G401 (cell line): Measurements from ENCODE around the gene KIF16B. TPM values are rescaled to one million over a fixed set of nuclear protein-coding genes. Genes with fewer than 3 reads are reported as not detected.

Experiments used
- DNase-seq: peaks from one replicate; pipeline ENCODE4 v3.0.0-alpha.2; 2015; ENCODE audit warnings: low spot score
- in situ Hi-C: cut with HindIII; loops from 2 replicates; pipeline ENCODE4 v1.10.0; 2016; ENCODE audit warnings: low sequenced_read_pairs, mixed read lengths
- total RNA-seq: library from RNA; depleted of rRNA; stranded (reverse); fragments of >200 nt; shearing (Covaris generic); gene quantifications from 2 replicates; pipeline ENCODE4 v1.2.3, GENCODE V29; 2014

The KIF16B gene
- total RNA-seq, 1 experiment from 2014 or later = 23.7 TPM

DNA sequence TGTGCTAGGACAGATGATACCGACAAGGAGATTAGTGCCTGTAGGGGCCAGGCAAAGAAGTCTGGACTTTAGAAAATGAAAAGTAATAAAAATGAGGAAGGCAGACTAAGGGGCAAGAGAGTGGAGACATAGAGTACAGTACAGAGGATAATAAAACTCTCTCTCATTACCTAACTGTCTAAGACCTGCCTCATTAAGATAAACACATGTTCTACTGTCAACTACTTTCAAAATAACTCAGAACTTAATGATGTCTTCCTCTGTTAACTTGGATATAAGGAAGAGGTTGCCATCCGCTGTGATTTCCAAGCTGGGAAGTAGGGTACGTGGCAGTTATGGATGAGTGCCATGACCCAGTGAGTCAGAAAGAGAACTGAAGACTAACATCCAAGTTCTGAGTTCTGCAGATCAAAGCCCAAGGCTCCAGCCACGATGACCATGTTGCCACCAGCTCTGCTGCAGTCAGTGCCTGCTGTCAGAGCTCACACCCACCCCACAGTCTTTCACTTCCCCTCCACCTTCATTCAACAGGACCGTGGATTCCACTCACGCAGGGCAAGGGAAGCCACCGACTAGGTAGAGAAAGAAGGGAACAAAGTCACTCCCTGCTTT, 81.8 kb downstream of the KIF16B start:
- in situ Hi-C loops = no loop called here

GRCh38 chr20:16490696-16491095, 82.6 kb downstream of the KIF16B start:
- no peak for DNase-seq
- in situ Hi-C loops = no loop called here

More for the DNA sequence above, 81.8 kb downstream of the KIF16B start:
- DNase-seq = no peak

- no peak for DNase-seq
- in situ Hi-C loops = no loop called here
Measured at GRCh38 chr20:16488616-16489015, 84.6 kb downstream of the KIF16B start.

GRCh38 chr20:16488086-16488485, 85.2 kb downstream of the KIF16B start:
- peak; percentile 93 for DNase-seq
- in situ Hi-C loops = no loop called here

DNA sequence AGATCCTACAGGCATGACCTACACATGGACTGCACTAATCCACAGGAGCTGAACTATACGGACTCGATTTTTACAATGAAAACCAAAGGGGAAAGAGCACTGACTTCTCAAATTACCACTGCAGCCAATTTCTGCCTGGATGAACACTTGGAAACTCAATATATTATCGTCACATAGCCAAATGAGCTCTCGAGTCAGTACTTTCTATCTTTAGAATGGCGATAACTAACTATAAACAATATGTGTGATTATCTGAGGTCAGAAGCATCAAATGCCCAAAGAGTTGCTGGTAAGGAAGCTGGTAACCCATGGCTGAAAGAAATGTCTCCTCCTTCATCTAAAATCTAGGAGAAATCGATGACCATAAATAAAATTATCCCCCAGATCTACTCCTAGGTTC, 86.7 kb downstream of the KIF16B start:
- no peak for DNase-seq
- in situ Hi-C loops = no loop called here

GRCh38 chr20:16485401-16485800, 87.8 kb downstream of the KIF16B start:
- in situ Hi-C loops = no loop called here
- DNase-seq = no peak

GRCh38 chr20:16483024-16483423, 90.2 kb downstream of the KIF16B start:
- DNase-seq = no peak
- in situ Hi-C loops = no loop called here

GRCh38 chr20:16481977-16482376, 91.3 kb downstream of the KIF16B start:
- in situ Hi-C loops = no loop called here
- no peak for DNase-seq

DNA sequence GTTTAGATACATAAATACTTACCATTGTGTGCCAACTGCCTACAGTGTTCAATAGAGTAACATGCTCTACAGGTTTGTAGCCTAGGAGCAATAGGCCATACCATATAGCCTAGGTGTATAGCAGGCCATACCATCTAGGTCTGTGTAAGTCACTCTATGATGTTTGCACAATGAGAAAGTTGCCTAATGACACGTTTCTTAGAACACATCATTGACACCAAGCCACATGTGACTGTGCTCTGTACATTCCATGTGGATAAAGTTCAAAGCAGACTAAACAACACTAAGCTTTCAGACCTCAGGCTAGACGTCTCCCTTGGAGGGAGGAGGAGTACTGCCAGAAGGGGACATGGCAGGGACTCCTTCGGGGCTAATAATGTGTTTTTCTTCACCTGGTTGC, 93.6 kb downstream of the KIF16B start:
- no peak for DNase-seq
- in situ Hi-C loops = no loop called here

DNA sequence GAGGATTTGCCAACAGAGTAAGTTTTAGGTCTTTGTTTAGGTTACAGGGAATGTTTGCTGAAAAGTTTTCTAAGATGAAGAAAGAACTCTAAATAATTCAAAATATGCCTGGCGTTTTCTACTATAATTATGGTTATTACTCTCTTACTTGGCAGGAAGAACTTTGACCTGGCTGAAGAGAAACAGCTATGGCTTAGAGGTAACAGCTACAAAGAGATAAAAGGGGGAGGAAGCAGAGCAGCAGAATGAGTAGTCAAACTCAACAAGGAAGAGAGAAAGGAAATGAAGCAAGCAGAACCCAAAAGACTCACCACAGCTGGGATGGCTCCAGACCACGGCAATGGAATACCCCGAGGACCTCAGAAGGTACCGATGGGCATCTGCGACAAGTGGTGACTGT, 95.6 kb downstream of the KIF16B start:
- in situ Hi-C loops = no loop called here
- no peak for DNase-seq

DNA sequence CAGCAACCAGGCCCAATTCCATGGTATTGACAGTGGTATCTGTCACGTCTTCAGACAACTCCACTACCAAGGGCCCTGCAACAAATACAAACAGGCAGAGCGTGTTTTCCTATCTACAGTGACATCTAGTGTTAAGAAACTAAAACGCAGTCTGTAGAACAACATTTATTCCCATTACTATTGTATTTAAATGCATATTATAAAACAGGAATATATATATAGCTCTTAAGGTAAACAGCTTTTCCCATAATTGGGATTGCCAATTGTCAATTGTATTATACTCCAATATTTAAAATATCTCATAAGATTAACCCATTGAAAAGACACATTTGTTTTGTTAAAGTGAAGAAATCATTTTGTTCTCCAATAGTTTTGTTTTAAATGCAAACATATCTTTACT, 97.2 kb downstream of the KIF16B start:
- in situ Hi-C loops = no loop called here
- DNase-seq = peak; percentile 82

GRCh38 chr20:16475225-16475624, 98.0 kb downstream of the KIF16B start:
- in situ Hi-C loops = no loop called here
- no peak for DNase-seq

DNA sequence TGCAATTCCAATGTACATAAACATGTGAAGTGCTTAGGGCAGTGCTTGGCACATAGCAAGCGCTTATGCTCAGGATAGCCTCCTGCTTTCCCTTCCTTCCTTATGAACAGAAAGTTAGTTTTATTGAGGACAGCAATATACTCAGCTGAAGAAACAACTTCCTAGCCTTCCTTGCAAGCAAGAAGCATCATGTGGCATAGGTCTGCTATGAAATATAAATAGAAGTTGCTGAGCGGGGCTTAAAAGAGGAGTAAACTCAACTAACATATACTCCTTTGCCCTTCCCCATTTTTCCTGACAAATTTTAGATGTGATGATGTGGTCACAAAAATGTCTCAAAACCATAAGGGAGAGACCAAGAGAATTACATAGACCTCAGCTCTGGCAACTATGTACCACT, 98.9 kb downstream of the KIF16B start:
- DNase-seq = no peak
- in situ Hi-C loops = no loop called here

- in situ Hi-C loops = no loop called here
- no peak for DNase-seq
Measured at GRCh38 chr20:16472045-16472872, 101.0 kb downstream of the KIF16B start.

DNA sequence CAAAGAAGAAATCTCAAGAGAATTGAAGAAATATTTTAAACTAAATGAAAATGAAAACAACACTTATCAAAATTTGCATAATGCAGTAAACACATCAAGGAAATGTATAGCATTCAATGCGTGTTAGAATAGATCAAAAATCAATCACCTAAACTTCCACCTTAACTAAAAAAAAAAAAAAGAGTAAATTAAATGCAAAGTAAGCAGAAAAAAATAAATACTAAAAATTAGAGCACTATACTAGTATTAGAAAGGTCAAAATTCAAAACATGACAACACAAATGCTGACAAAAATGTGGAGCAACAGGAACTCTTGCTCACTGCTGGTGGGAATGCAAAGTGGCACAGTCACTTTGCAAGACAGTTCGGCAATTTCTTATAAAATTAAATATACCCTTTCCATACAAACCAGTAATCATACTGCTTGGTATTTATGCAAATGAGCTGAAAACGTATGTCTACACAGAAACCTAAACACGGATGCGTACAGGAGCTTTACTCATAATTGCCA, 103.8 kb downstream of the KIF16B start:
- in situ Hi-C loops = no loop called here
- no peak for DNase-seq

GRCh38 chr20:16462711-16463110, 110.5 kb downstream of the KIF16B start:
- in situ Hi-C loops = no loop called here

GRCh38 chr20:16459019-16459700, 114.1 kb downstream of the KIF16B start:
- peak; percentile 61 for DNase-seq
- in situ Hi-C loops = no loop called here

More at GRCh38 chr20:16462711-16463110, 110.5 kb downstream of the KIF16B start:
- no peak for DNase-seq

DNA sequence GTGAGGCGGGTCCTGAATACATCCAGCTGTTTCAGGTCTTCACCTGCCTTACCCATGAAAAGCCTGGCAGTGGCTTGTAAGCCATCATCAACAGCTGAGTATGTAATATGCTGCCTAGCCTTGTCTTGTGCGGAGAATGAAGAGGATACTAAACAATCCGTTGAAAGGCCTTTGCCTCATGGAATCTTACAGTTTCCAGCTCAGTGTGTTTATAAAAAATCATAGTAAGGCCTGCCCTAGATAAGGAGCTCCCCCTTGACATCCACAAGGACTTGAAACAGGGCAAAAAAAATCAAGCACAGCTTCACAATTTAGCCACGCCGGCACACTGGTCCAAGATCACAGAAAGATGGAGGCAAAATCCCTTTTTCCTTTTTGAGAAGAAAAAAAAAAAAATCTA, 115.7 kb downstream of the KIF16B start:
- in situ Hi-C loops = no loop called here
- DNase-seq = no peak

DNA sequence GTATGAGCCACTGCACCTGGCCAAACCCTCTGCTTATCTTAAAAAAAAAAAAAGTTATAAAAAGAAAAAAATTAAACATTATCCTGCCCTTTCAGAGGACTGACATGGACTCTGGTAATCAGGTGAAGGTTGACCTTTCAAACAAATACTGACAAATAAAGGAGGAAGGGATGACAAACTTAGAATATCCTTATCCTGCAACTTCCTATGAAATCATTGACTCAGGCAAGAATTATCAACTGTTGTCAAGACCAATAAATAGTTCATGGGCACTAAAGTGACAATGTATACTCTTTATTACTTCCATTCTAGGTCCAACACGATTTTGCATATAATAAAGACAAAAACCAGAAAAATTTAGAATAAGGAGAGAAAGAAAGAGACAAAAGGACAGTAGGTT, 117.9 kb downstream of the KIF16B start:
- DNase-seq = no peak
- in situ Hi-C loops = no loop called here

DNA sequence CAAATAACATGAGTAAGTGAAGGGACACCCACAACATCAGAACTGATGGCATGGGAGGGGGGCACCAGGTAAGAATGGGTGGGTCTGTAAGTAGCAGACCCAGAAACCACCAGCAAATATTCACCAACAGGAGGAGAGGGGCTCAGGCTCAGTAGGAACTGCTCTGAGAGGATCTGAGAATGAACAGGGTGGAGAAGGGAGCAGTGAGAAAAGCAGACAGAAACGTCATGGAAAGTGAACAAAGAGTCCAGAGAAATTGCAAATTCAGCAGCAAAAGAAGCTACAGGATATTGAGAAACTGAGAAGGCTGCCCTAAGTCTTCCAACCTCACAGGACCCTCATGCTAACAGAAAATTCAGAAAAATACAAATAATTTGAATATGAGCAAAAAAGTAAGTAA, 121.3 kb downstream of the KIF16B start:
- in situ Hi-C loops = no loop called here
- DNase-seq = no peak
